Smooth muscle cell (in vitro differentiated cells): Measurements from ENCODE around the gene SHISAL2B. TPM values are rescaled to one million over a fixed set of nuclear protein-coding genes. Genes with fewer than 3 reads are reported as not detected.

Source experiments
- DNase-seq: peaks from one replicate; lab custom pipeline; 2025; ENCODE audit not compliant: unreplicated experiment; lab: John Stamatoyannopoulos, UW
- H2AFZ ChIP-seq: fragments of 200-600 bp; sonication (generic); 2 replicates; pipeline ENCODE4 v1.6.0; 2016; ENCODE audit warnings: antibody characterized with exemption, low read depth, mild to moderate bottlenecking
- H3F3A ChIP-seq: fragments of 200-600 bp; sonication (generic); 2 replicates; pipeline ENCODE4 v1.6.0; 2017; ENCODE audit warnings: antibody characterized with exemption, low read depth
- H3K27ac ChIP-seq: fragments of 200-600 bp; sonication (generic); 2 replicates; pipeline ENCODE4 v1.5.1; 2016; ENCODE audit warnings: low read depth, mild to moderate bottlenecking
- H3K27me3 ChIP-seq: fragments of 200-600 bp; sonication (generic); 2 replicates; pipeline ENCODE4 v1.6.1; 2016; ENCODE audit warnings: low read depth, mild to moderate bottlenecking
- H3K36me3 ChIP-seq: fragments of 200-600 bp; sonication (generic); 2 replicates; pipeline ENCODE4 v1.5.1; 2016; ENCODE audit warnings: low read depth
- H3K4me1 ChIP-seq: fragments of 200-600 bp; sonication (generic); 2 replicates; pipeline ENCODE4 v1.5.1; 2016; ENCODE audit warnings: low read depth
- H3K4me2 ChIP-seq: fragments of 200-600 bp; sonication (generic); 2 replicates; pipeline ENCODE4 v1.6.0; 2016; ENCODE audit warnings: mild to moderate bottlenecking
- H3K4me3 ChIP-seq: fragments of 200-600 bp; sonication (generic); 2 replicates; pipeline ENCODE4 v1.5.1; 2016; ENCODE audit warnings: mild to moderate bottlenecking
- H3K79me2 ChIP-seq: fragments of 200-600 bp; sonication (generic); 2 replicates; pipeline ENCODE4 v1.6.0; 2016; ENCODE audit warnings: low read depth, mild to moderate bottlenecking
- H3K9ac ChIP-seq: fragments of 200-600 bp; sonication (generic); 2 replicates; pipeline ENCODE4 v1.6.0; 2016; ENCODE audit warnings: low read depth
- H3K9me3 ChIP-seq: fragments of 200-600 bp; sonication (generic); replicated peaks from 2 replicates; pipeline ENCODE4 v1.5.1; 2016; ENCODE audit warnings: low read depth
- H4K20me1 ChIP-seq: fragments of 200-600 bp; sonication (generic); 2 replicates; pipeline ENCODE4 v1.6.0; 2016; ENCODE audit warnings: low read depth
- CTCF ChIP-seq: fragments of 200-600 bp; sonication (generic); IDR thresholded peaks from 2 replicates; pipeline ENCODE4 v1.5.1; 2017; ENCODE audit warnings: borderline replicate concordance, mild to moderate bottlenecking, antibody characterized with exemption; ENCODE audit not compliant: insufficient read depth, poor library complexity, severe bottlenecking
- WGBS: methylation state at CpG from one replicate; pipeline ENCODE4 v1.1.7; 2016; ENCODE audit warnings: low lambda C conversion rate; 5-methylcytosine and 5-hydroxymethylcytosine counted together
- polyA plus RNA-seq: library from polyadenylated mRNA; unstranded; fragments of >200 nt; fragmentation: Nextera tagmentation; extraction: Ambion mirVana; gene quantifications from 2 replicates; pipeline ENCODE4 v1.2.1, GENCODE V29; 2016
- total RNA-seq: library from RNA; depleted of rRNA; stranded (reverse); fragments of >200 nt; gene quantifications from 2 replicates; pipeline ENCODE4 v1.2.3, GENCODE V29; 2014

SHISAL2B gene
- total RNA-seq (not detected in 2 replicates), polyA plus RNA-seq (not detected in 2 replicates)

GRCh38 chr5:64690417-64691151 is at the start of gene SHISAL2B:
Gene SHISAL2B (plus strand): TSS chr5:64690503. CDS start chr5:64690624, 121 bp downstream.
- Histone ChIP-seq H3K9me3 (no peaks in the 10 kb centered on the region), H3K27ac (no peak within 1 kb of the TSS), H4K20me1 (no peaks in the 10 kb centered on the region), H3F3A (no peaks in the 10 kb centered on the region), H2AFZ (peak within 1 kb of the TSS; percentile 64), H3K79me2 (no peaks in the 10 kb centered on the region), H3K4me1 (peaks cover 12% of the 10 kb centered on the region), H3K9ac (no peak within 1 kb of the TSS), H3K4me2 (peak within 1 kb of the TSS; percentile 96), H3K27me3 (peaks cover 35% of the 10 kb centered on the region), H3K4me3 (peak within 1 kb of the TSS; percentile 56), H3K36me3 (no peaks in the 10 kb centered on the region)
- no peak for DNase-seq
- no peak for TF ChIP-seq CTCF
- WGBS, result under 1% methylated on average over 61 of the region's 71 CpGs

GRCh38 chr5:64644831-64645230 is 45.5 kb upstream of the SHISAL2B start:
- no peak overlapping the region for H2AFZ ChIP-seq
- H3K27ac ChIP-seq, result no peak overlapping the region
- no peaks in the 10 kb centered on the region for H3F3A ChIP-seq
- H3K27me3 ChIP-seq, result no peaks in the 10 kb centered on the region
- H3K9ac ChIP-seq, result no peak overlapping the region
- H3K4me1 ChIP-seq, result no peaks in the 10 kb centered on the region
- no peak for DNase-seq
- no peak overlapping the region for H3K4me3 ChIP-seq
- no peaks in the 10 kb centered on the region for H4K20me1 ChIP-seq
- H3K36me3 ChIP-seq, result no peaks in the 10 kb centered on the region
- no peak for TF ChIP-seq CTCF
- no peaks in the 10 kb centered on the region for H3K9me3 ChIP-seq
- H3K79me2 ChIP-seq, result no peaks in the 10 kb centered on the region
- no peak overlapping the region for H3K4me2 ChIP-seq

- H3K27ac ChIP-seq, result no peak overlapping the region
- H3K4me1 ChIP-seq, result no peaks in the 10 kb centered on the region
- H3F3A ChIP-seq, result no peaks in the 10 kb centered on the region
- no peaks in the 10 kb centered on the region for H3K9me3 ChIP-seq
- H4K20me1 ChIP-seq, result no peaks in the 10 kb centered on the region
- DNase-seq, result no peak
- H2AFZ ChIP-seq, result no peak overlapping the region
- no peaks in the 10 kb centered on the region for H3K36me3 ChIP-seq
- H3K27me3 ChIP-seq, result no peaks in the 10 kb centered on the region
- no peak overlapping the region for H3K4me3 ChIP-seq
- H3K4me2 ChIP-seq, result no peak overlapping the region
- H3K9ac ChIP-seq, result no peak overlapping the region
- TF ChIP-seq CTCF, result no peak
- H3K79me2 ChIP-seq, result no peaks in the 10 kb centered on the region
- 73% methylated on average over 3 of the region's 3 CpGs for WGBS
Measured at GRCh38 chr5:64646169-64646568, 44.1 kb upstream of the SHISAL2B start.

- no peak for TF ChIP-seq CTCF
- Histone ChIP-seq H2AFZ (no peak overlapping the region), H3K27ac (no peak overlapping the region), H3K4me3 (no peak overlapping the region), H3K36me3 (no peaks in the 10 kb centered on the region), H3K27me3 (no peaks in the 10 kb centered on the region), H3F3A (no peaks in the 10 kb centered on the region), H3K9me3 (no peaks in the 10 kb centered on the region), H3K4me1 (no peaks in the 10 kb centered on the region), H3K79me2 (no peaks in the 10 kb centered on the region), H3K4me2 (no peak overlapping the region), H4K20me1 (no peaks in the 10 kb centered on the region), H3K9ac (no peak overlapping the region)
- DNase-seq, result no peak
- 79% methylated on average over 2 of the region's 2 CpGs for WGBS
Measured at GRCh38 chr5:64649512-64649911, 40.8 kb upstream of the SHISAL2B start.
